Measurements from ENCODE around the gene ABCB10. TPM values are rescaled to one million over a fixed set of nuclear protein-coding genes. Genes with fewer than 3 reads are reported as not detected.

Gene ABCB10
- total RNA-seq, 1 experiment from 2014 or later, result 31.9 TPM

DNA sequence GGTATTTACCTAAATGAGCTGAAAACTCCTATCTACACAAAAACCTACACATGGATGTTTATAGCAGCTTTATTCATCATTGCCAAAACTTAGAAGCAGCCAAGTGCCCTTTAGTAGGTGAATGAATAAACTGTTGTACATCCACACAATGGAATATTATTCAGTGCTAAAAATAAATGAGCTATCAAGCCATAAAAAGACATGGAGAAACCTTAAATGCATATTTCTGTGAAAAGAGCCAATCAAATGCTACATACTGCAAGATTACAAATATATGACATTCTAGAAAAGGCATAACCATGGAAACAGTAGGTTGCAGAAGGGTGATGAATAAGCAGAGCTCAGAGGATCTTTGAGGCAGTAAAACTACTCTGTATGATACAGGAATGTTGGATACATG lies 23.3 kb downstream of the ABCB10 start:
- no peaks in the 10 kb centered on the region for H3K9me3 ChIP-seq
- BruUV-seq (replicated peaks), result no TSS peak
- H3K4me1 Mint-ChIP-seq (ENCODE audit: low read depth, unreplicated experiment), result no peaks in the 10 kb centered on the region
- ChIA-PET POLR2A (no interaction called here), CTCF (no interaction called here)
- no peak overlapping the region for H3K4me3 ChIP-seq (ENCODE audit: low read depth, low read length)
- no peak for DNase-seq
- TF ChIP-seq CTCF (IDR thresholded peaks at IDR 0.05; ENCODE audit: insufficient read depth in 1 of 2, low read depth in 1 of 2, low read length in 1 of 2, severe bottlenecking in 1 of 2, unreplicated experiment in 1 of 2), result no peak
- H3K4me3 Mint-ChIP-seq (ENCODE audit: unreplicated experiment), result no peak overlapping the region
- H3K4me1 ChIP-seq, result no peaks in the 10 kb centered on the region
- H3K36me3 Mint-ChIP-seq (ENCODE audit: insufficient read depth, unreplicated experiment), result peaks cover 57% of the 10 kb centered on the region
- no peak overlapping the region for H3K27ac Mint-ChIP-seq (ENCODE audit: unreplicated experiment)
- no peaks in the 10 kb centered on the region for H3K36me3 ChIP-seq (ENCODE audit: control insufficient read depth, insufficient read depth, low read length)
- no peaks in the 10 kb centered on the region for H3K27me3 Mint-ChIP-seq (ENCODE audit: insufficient read depth, unreplicated experiment)
- no peaks in the 10 kb centered on the region for H3K9me3 Mint-ChIP-seq (ENCODE audit: unreplicated experiment)
- intact Hi-C loops (cut with micrococcal nuclease; ENCODE audit: unreplicated experiment), result no loop called here
- H3K27me3 ChIP-seq (replicated peaks; ENCODE audit: control insufficient read depth, insufficient read depth, low read length), result no peaks in the 10 kb centered on the region

DNA sequence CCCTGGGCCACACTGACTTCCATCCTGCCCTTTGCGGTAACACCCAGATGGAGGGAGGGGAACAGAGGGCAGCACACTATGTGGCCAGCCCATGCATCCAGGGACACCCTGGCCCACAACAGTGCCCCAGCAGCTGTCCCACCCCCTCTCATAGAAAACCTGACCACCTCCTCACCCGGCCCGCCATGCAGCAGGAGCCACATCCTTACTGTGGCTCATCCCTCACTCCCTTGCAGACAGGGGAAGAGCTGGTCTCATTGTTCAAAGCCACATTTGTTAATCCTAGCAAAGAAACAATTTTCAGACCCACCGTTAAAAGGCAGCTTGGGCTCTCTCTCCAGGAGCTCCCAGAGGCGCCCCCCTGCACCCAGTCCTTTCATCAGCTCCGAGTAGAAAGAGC lies 27.2 kb downstream of the ABCB10 start:
- no peaks in the 10 kb centered on the region for H3K9me3 ChIP-seq
- Mint-ChIP-seq H3K4me3 (ENCODE audit: unreplicated experiment) (no peak overlapping the region), H3K27me3 (ENCODE audit: insufficient read depth, unreplicated experiment) (no peaks in the 10 kb centered on the region), H3K27ac (ENCODE audit: unreplicated experiment) (no peak overlapping the region), H3K4me1 (ENCODE audit: low read depth, unreplicated experiment) (no peaks in the 10 kb centered on the region), H3K9me3 (ENCODE audit: unreplicated experiment) (no peaks in the 10 kb centered on the region), H3K36me3 (ENCODE audit: insufficient read depth, unreplicated experiment) (peaks cover 68% of the 10 kb centered on the region)
- no peaks in the 10 kb centered on the region for H3K36me3 ChIP-seq (ENCODE audit: control insufficient read depth, insufficient read depth, low read length)
- ChIA-PET POLR2A (no interaction called here), CTCF (interaction anchor here (0.7 kb wide), 1 partner anchor 404 kb away, joined by 3 read pairs; no protein-coding TSS in a partner anchor)
- no peaks in the 10 kb centered on the region for H3K4me1 ChIP-seq
- H3K27me3 ChIP-seq (replicated peaks; ENCODE audit: control insufficient read depth, insufficient read depth, low read length), result no peaks in the 10 kb centered on the region
- BruUV-seq (replicated peaks), result no TSS peak
- TF ChIP-seq CTCF (IDR thresholded peaks at IDR 0.05; ENCODE audit: insufficient read depth in 1 of 2, low read depth in 1 of 2, low read length in 1 of 2, severe bottlenecking in 1 of 2, unreplicated experiment in 1 of 2), result no peak
- DNase-seq, result no peak
- intact Hi-C loops (cut with micrococcal nuclease; ENCODE audit: unreplicated experiment), result no loop called here
- H3K4me3 ChIP-seq (ENCODE audit: low read depth, low read length), result no peak overlapping the region

- H3K27me3 ChIP-seq (replicated peaks; ENCODE audit: control insufficient read depth, insufficient read depth, low read length), result no peaks in the 10 kb centered on the region
- TF ChIP-seq CTCF (IDR thresholded peaks at IDR 0.05; ENCODE audit: insufficient read depth in 1 of 2, low read depth in 1 of 2, low read length in 1 of 2, severe bottlenecking in 1 of 2, unreplicated experiment in 1 of 2), result no peak
- Mint-ChIP-seq H3K27ac (ENCODE audit: unreplicated experiment) (no peak overlapping the region), H3K4me3 (ENCODE audit: unreplicated experiment) (no peak overlapping the region), H3K36me3 (ENCODE audit: insufficient read depth, unreplicated experiment) (peaks cover 72% of the 10 kb centered on the region), H3K9me3 (ENCODE audit: unreplicated experiment) (no peaks in the 10 kb centered on the region), H3K27me3 (ENCODE audit: insufficient read depth, unreplicated experiment) (no peaks in the 10 kb centered on the region), H3K4me1 (ENCODE audit: low read depth, unreplicated experiment) (no peaks in the 10 kb centered on the region)
- H3K36me3 ChIP-seq (ENCODE audit: control insufficient read depth, insufficient read depth, low read length), result no peaks in the 10 kb centered on the region
- no peak for DNase-seq
- intact Hi-C loops (cut with micrococcal nuclease; ENCODE audit: unreplicated experiment), result no loop called here
- H3K9me3 ChIP-seq, result no peaks in the 10 kb centered on the region
- H3K4me3 ChIP-seq (ENCODE audit: low read depth, low read length), result no peak overlapping the region
- no peaks in the 10 kb centered on the region for H3K4me1 ChIP-seq
- BruUV-seq (replicated peaks), result no TSS peak
- POLR2A ChIA-PET, result no interaction called here
- CTCF ChIA-PET, result interaction anchor here (0.6 to 1.0 kb wide), 2 partner anchors 15 to 29 kb away, joined by 3 read pairs; partner anchors contain the start of gene ABCB10
These were observed 28.9 kb downstream of the ABCB10 start for GRCh38 chr1:229529639-229530038.
